Right hindlimb (tissue), 1 donor: ENCODE data around the gene KIDINS220.

ENCODE experiments used
- DNase-seq: peaks from one replicate; pipeline ENCODE4 v3.0.0-alpha.2; 2018

Gene KIDINS220

GRCh38 chr2:8850845-8851487, 13.6 kb upstream of the KIDINS220 start:
- DNase-seq: peak; percentile 28

DNA sequence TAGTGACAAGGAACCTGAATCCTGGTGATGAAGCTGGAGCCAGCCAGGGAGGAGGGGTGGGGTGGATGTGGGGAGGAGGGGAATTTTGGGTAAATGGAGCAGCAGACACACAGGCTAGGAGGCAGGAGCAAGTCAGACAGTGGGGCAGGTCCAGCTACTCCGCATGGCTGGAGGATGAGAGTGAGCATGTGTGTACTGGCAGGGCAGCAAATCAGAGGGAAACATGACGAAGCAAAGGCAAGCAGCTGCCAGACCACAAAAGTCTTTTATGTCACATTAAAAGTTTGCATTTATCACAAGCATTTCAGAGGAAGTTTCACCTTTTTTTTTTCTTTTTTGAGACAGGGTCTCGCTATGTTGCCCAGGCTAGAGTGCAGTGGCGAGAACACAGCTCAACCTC, 11.9 kb upstream of the KIDINS220 start:
- DNase-seq: no peak

GRCh38 chr2:8848328-8849100, 11.1 kb upstream of the KIDINS220 start:
- no peak for DNase-seq

DNA sequence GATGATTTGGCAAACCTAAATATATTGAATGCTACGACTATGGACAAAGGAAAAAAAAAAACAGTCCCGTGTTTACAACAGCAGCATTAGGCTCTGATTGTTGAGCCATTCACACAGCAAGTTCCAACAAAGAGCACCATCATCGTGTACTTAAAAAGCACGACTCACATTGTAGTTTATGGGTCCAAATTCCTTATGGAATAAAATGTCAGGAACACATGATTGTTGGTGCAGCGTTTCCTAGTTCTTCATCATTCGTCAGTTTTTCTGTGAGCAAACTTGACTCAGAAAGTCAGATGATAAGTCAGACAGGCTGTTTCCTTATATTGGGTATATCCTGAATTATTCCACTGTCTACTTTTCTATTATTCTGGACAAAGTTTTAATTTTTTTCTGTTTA, 10.0 kb upstream of the KIDINS220 start:
- no peak for DNase-seq

- DNase-seq: no peak
Observed at GRCh38 chr2:8841932-8842331, 4.5 kb upstream of the KIDINS220 start.

GRCh38 chr2:8840475-8841091, 3.2 kb upstream of the KIDINS220 start:
- DNase-seq: no peak

GRCh38 chr2:8839189-8839965, 2.0 kb upstream of the KIDINS220 start:
- no peak for DNase-seq

DNA sequence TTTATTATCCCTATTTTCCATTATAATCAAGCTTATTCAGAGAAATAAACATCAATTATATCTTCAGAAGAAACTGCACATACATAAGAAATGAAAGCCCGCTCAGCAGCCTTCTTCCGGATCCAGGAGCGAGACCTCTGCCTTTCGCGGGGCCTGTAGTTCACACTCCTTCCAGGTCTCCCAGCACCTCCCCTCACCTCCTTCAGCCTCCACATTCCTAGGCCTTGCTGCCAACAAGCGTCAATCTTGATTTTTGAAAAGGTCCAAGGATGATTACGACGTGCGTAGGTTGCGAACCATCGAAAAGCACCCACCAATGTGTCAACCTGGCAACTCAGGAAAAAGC, 355 bp upstream of the KIDINS220 start:
- DNase-seq: peak; percentile 28

- no peak for DNase-seq
Observed at GRCh38 chr2:8835279-8835678, 2.1 kb downstream of the KIDINS220 start.

DNA sequence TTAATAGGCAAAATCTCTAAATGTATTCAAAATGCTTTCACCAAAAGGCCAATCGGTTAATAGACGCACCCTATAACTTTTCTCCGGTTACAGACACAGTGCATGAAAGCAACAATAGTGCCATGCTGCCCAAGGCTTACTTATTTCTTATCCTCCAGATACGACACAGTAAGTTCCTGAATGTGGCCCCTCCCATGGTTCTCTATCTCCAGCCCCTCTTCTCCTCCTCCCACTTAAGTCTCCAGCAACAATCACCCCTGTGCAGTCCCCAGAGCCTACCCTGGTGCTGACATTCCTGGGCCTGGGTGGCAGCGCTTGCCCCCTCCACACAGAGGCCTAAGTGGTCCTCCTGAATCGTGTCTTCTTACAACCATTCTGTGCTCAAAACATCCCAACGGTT, 3.6 kb downstream of the KIDINS220 start:
- DNase-seq: no peak

- no peak for DNase-seq
Observed at GRCh38 chr2:8831516-8831915, 5.9 kb downstream of the KIDINS220 start.

DNA sequence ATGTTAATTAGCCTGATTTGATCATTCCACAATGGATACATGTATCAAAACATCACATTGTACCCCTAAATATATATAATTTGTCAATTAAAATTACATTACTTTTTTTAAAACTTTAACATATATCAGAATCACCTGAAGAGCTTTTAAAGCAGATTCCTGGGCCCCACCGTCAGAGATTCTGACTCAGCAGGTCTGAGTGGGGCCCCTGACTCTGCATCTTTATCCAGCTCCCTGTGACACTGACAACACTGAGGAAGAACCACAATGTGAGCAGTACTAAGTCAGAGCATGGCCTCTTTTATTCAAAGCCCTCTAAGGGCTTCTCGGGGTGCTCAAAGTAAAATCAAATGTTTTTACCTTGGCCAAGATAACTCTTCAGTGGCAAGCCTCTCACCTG, 9.7 kb downstream of the KIDINS220 start:
- DNase-seq: no peak

GRCh38 chr2:8822218-8822617, 15.2 kb downstream of the KIDINS220 start:
- no peak for DNase-seq

- DNase-seq: no peak
Observed at GRCh38 chr2:8821276-8822217, 15.9 kb downstream of the KIDINS220 start.

DNA sequence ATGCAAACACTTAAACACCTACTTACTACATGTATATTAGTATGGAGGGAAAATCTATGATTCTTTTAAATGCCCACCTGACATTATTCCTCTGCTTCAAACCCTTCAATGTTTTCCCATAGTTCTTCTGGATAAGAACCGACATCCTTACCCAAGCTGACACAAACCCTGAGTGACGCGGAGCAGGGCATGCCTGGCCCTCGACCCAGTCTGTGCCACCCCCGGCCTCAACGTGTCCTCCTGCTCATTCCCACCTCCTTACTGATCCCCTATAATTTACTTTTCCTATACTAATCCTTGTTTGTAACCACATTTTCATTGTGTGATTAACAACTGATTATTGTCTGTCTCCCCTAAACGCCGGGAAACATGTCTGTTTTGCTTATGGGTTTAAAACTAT, 17.5 kb downstream of the KIDINS220 start:
- DNase-seq: no peak

DNA sequence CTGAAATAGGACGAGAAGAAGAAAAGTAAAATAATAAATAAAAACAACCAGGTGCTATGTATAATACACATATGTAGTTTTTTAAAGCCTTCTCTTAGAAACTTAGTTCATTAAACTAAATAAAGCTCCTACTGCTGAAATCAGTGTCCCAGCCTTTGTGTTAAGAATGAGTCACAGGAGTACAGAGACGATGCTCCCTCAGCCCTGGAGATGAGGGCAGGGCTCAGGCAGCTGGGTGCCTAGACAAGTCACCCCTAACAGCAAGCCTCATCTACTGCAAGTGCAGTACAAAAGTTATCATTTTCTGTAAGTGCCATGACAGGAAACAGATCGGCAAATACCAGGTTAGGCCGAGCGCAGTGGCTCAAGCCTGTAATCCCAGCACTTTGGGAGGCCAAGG, 18.2 kb downstream of the KIDINS220 start:
- no peak for DNase-seq

- DNase-seq: no peak
Observed at GRCh38 chr2:8817221-8817620, 20.2 kb downstream of the KIDINS220 start.

GRCh38 chr2:8806885-8807704, 30.3 kb downstream of the KIDINS220 start:
- DNase-seq: no peak

GRCh38 chr2:8805278-8806210, 31.9 kb downstream of the KIDINS220 start:
- DNase-seq: no peak
